Fibroblast of mammary gland (primary cell): ENCODE data around the gene SRP14.

Source experiments
- DNase-seq: peaks from one replicate; pipeline ENCODE4 v3.0.0-alpha.2; 2010; ENCODE audit warnings: low read depth
- H3K4me3 ChIP-seq: 2 replicates; pipeline ENCODE4 v1.5.1; 2011; ENCODE audit warnings: low read depth, mild to moderate bottlenecking, low read length, moderate library complexity; ENCODE audit not compliant: control insufficient read depth
- CTCF ChIP-seq: conservative IDR thresholded peaks from 2 replicates; pipeline ENCODE4 v1.5.1; 2011; ENCODE audit warnings: low read depth, low read length, inconsistent platforms; ENCODE audit not compliant: control insufficient read depth, insufficient read depth

Gene SRP14

GRCh38 chr15:40011303-40011702 lies 27.7 kb downstream of the SRP14 start:
- no peak for TF ChIP-seq CTCF
- DNase-seq: no peak
- H3K4me3 ChIP-seq: no peak overlapping the region

- DNase-seq: peak; percentile 91
- H3K4me3 ChIP-seq: no peak overlapping the region
- TF ChIP-seq CTCF: no peak
Measured at GRCh38 chr15:40010686-40011085, 28.3 kb downstream of the SRP14 start.

GRCh38 chr15:40008061-40008765 lies 30.8 kb downstream of the SRP14 start:
- H3K4me3 ChIP-seq: no peak overlapping the region
- peak; percentile 10 for DNase-seq
- no peak for TF ChIP-seq CTCF

GRCh38 chr15:40006646-40007045 lies 32.3 kb downstream of the SRP14 start:
- no peak for TF ChIP-seq CTCF
- peak; percentile 61 for DNase-seq
- no peak overlapping the region for H3K4me3 ChIP-seq

- no peak overlapping the region for H3K4me3 ChIP-seq
- TF ChIP-seq CTCF: no peak
- DNase-seq: peak; percentile 41
Measured at GRCh38 chr15:40006003-40006402, 33.0 kb downstream of the SRP14 start.

- TF ChIP-seq CTCF: no peak
- DNase-seq: no peak
- H3K4me3 ChIP-seq: no peak overlapping the region
Measured at GRCh38 chr15:40003116-40003916, 35.7 kb downstream of the SRP14 start.
